ENCODE data around the gene RAB23.
A peak's percentile ranks its signal among the peaks of the same experiment; 100 is the strongest.

Gene RAB23

DNA sequence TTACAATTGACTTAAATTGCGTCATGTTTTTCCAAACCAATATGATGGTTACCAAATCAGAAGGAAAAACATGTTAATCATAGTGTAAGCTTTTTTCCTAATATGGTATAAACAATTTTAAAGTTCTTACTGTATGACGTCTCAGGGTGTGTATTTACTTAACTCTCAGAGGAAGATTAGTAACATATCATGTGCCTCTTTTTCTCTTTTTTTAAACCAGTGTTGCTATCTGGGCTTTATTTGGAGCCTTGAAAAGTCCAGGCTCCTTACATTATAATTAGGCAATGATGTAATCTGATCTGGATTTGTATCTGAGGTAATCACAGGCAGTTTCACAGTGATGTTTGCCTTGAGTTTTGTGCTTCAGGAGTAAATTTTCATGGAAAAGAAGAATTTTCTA is 20.4 kb upstream of the RAB23 start:
- DNase-seq (ENCODE audit: low read depth in 2 of 2) = no peak

DNA sequence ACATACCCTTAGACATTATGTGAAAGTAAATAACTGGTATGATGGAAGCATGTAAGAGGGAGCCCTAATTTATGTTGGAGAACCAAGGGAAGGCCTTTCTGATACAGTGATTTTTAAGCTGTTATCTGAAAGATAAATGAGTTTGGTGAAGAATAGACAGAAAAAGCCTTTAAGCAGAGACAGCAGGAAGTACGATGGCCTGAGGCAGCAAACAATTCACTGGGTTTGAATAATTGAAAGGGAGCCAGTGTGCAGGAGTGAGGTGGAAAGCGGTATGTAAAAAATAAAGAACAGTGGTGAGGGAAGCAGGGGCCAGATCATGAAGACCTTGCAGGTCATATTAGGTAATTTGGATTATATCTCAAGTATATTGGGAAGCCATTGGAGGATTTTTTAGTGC is 4.1 kb upstream of the RAB23 start:
- no peak for DNase-seq (ENCODE audit: low read depth in 2 of 2)

DNA sequence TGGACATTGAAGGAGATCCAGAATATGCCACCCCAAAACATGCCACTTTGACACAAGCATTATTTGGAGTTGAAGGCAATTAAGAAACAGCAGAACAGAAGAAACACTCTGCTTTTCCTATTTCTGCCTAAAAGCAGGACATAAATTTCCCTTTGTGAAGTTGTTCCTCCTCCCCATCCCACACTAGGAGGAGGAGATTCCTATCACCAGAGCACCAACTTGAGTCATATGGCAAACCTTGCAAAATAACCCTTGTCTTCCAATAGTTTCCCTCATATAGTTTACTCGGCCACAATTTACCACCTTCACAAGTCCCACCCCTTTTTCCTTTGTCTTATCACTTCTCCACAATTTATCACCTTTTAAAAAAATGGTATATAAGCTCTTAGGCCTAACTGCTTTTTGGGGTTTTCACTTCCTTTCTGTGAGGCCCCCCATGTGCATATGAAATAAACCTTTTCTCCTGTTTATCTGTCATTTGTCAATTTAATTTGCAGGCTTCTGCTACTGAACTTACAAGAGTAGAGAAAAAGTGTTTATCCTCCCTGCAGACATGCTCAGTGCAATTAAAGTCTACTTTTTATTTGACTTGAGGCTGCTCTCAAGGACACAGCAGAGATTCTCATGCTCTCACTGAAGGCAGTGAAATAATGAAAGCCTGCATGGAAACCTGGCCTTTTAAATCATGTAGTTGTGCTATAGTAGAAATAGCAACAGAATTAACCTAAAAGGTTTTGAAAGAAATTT is 2.8 kb upstream of the RAB23 start:
- DNase-seq (ENCODE audit: low read depth in 2 of 2) = no peak

DNA sequence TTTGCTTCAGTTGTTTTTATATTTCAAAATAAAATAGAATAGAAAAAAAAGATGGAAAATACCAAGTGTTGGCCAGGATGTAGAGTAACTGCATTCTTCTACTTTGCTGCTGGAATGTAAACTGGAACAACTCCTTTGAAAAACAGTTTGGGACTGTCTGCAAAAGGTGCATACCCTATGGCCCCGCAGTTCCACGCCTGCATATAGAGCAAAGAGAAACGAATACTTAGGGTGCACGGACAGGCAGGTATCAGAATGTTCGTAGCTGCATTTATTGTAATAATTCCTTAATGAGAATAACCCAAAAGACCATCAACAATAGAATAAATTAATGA is 603 bp upstream of the RAB23 start:
- no peak for DNase-seq (ENCODE audit: low read depth in 2 of 2)

DNA sequence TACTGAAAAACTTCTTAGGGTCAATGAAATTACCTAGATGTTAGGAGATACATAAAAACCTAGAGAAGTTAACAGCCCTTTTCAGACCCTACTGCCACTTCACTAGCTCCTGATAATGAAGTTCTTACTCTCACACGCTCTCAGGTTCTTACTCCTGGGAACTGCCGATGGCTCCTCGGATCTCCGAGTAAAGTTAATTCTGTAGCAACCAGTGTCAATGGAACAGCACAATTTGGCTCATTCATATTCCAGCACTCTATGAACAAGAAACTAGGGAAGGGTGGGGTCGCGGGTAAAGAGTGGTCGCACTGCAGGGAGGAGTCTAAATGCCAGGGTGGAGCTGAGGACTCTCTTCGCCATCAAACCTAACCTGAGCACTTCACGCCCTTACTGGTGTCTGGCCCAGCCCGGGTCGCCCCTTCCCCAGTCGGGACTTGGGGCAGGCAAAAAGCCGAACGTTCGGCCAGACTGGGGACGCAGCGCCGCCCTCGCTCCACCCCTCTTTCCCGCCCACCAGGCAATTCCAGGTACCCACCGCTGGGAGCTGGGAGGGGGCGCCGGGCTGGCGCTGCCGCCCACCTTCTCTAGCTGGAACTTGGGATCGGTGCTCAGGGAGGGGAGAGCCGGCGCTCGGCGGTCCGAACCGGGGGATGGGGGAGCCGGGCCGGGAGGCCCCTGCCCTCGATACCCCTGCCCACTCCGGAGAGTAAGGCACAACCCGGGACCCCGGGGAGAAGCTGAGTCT is 744 bp downstream of the RAB23 start:
- peak; percentile 26 to 42 for DNase-seq (ENCODE audit: low read depth in 2 of 2)

DNA sequence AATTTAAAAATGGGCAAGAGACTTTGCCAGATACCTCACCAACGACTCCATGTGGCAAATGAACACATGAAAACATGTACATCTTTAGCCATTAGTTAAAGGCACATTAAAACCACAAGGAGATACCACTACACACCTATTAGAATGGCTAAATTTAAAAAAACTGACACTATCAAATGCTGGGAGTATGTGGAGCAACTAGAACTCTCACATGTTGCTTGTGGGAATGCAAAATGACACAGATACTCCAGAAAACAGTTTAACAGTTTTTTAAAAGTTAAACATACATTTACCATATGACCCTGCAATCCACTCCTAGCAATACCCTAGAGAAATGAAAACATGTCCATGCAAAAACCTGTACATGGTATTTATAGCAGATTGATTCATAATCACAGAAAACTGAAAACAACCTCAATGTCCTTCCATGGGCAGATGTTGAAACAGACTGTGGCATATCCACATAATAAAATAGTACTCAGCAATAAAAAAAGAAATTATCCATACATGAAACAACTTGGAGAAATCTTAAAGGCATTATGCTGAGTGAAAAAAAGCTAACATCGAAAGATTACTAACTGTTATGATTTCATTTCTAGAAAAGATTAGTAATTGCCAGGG is 1.9 kb downstream of the RAB23 start:
- no peak for DNase-seq (ENCODE audit: low read depth in 2 of 2)

DNA sequence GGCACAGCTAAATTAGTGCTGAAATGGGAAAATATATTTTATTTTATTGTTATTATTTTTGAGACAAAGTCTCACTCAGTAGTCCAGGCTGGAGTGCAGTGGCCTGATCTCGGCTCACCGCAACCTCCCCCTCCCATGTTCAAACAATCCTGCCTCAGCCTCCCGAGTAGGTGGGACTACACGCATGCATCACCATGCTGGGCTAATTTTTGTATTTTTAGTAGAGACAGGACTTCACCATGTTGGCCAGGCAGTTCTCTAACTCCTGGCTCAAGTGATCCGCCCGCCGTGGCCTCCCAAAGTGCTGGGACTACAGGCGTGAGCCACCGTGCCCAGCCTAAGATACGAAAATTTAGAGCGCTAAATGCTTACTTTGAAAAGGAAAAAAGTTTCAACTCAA is 4.8 kb downstream of the RAB23 start:
- no peak for DNase-seq (ENCODE audit: low read depth in 2 of 2)

DNA sequence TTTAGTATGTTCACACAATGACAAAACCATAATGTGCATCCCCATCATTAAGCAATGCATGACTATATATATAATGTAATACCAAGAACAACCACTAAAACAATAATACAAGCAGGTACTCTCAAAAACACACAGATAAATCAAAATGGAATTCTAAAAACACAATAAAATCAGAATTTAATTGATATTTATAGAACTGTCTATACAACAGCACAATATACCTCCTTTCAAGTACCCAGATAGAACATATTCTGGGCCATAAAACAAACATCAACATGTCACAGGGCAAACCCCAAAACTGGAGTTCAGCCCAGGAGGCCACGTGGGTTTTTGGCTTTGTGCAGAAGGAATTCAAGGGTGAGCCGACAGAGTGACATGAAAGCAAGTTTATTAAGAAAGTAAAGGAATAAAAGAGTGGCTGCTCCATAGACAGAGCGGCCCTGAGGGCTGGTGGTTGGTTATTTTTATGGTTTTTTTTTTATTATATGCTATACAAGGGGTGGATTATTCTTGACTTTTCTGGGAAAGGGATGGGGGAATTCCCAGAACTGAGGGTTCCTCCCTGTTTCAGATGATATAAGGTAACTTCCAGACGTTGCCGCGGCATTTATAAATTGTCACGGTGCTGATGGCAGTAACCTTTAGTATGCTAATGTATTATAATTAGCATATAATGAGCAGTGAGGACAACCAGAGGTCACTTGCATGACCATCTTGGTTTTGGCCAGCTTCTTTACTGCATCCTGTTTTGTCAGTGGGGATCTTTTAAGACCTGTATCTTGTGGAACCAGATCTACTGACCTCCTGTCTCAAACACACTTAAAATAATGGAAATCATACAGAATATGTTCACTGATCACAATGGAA is 5.6 kb downstream of the RAB23 start:
- no peak for DNase-seq (ENCODE audit: low read depth in 2 of 2)

DNA sequence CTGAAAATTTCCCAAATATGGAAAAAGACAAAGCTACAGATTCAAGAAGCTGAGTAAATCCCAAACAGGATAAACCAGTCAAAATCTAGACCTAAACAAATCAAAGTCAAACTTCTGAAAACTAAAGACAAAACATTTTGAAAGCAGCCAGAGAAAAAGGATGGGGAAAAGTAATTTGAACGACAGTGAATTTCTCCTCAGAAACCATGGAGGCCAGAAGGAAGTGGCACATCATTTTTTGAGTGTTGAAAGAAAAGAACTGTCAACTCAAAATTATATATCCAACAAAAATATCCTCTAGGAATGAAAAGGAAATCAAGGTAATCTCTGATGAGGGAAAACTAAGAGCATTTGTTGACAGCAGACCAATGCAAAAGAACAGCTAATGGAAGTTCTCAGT is 6.8 kb downstream of the RAB23 start:
- no peak for DNase-seq (ENCODE audit: low read depth in 2 of 2)

DNA sequence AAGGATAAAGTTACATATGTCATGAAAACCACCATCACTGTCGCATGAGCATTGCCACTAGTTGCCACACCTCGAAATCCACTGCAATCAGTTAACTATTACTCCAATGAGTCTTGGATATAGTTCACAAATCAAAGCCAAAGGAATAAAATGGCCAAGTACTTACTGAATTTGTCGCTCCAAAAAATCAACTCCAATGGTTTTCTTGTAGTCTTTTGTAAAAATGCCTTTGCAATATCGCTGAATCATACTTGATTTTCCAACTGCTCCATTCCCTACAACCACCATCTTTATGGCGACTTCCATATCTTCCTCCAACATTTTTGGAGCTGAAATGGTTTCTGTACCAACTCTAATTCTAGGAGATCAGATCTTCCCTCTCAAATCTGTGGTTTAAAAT is 12.0 kb downstream of the RAB23 start:
- DNase-seq (ENCODE audit: low read depth in 2 of 2) = no peak

DNA sequence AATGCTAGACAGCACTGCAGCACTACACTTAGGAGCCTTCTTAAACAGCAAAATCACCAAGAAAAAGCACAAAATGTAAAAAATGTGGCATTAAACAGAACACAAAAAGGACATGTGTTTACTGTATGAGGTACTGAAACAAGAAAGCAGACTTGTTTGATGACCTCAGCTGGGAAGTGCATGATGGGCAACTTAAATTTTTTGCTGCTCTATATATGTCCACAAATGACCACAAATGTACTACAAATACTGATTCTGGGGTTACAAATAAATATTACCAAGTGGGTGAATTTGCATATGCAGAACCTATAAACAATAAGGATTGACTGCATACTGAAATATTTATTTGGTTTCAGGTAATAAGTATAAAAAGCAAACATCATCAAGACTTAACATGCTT is 13.1 kb downstream of the RAB23 start:
- no peak for DNase-seq (ENCODE audit: low read depth in 2 of 2)

DNA sequence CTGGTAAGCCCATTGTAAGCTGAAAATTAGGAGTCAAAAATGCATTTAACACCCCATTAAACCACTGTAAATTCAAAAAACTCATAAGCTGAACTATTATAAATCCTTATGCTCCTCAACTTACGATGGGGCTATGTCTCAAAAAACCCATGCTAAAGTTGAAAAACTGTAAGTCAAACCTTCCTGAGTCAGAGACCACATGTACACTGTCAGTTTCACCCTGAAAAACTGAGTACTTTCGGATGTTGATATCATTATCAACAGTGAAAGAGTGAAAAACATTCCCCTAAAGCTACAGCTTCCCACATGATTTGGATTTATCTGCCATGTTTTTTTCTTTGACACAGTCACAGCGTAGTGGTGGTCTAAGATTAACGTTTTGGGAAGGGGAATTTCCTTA is 14.2 kb downstream of the RAB23 start:
- DNase-seq (ENCODE audit: low read depth in 2 of 2) = no peak

DNA sequence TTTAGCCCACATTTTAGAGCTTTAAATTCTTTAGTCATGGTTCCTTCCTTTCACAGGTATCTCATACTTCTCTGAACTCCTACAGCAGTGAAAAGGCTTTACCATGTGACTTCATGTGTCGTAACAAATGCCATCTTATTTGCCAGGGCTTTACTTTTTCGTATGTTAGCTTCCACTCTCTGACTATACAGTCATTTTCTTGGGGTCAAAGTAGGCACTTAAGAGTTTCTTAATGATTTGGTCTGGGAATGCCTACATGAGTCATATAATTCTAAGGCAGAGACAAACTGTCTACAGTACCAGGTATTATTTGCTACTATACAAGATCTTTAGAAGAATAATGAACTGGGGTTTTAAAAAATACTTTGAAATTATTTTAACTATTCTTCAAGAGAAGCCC is 15.0 kb downstream of the RAB23 start:
- no peak for DNase-seq (ENCODE audit: low read depth in 2 of 2)

DNA sequence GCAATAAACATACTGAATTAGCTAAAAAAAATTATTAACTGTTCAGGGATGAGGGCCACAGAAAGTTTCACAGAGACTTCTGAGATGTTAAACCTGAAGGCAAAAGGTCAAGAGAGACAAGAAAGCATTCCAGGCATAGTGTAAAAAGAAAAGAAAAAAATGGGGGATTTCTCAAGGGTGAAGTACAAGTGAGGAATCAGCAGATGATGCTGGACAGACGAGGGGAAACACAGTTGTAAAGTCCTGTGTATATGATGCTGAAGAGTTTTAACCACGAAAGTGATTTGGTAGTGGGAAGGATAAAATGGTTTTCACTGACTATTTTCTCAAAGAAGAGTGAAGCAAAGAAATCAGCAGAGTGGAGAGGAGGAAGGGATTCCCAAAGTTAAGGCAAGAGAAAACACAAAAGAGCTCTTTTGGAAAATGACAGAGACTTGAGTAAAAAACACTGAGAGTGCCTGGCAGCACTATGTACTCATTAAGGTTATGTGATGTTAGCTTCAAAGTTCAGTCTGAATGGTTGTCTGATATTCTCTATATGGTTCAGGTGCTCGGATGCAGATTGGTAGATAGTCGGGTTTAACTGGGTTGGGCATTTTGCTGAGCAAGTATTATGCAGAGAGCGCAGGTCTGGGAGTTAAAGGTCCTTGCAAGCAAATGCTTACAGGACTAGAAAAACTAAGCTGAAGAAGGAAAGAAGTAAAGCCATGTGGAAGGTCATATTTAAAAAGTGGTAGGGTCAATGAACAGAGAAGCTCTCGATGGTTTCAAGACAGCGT is 16.4 kb downstream of the RAB23 start:
- no peak for DNase-seq (ENCODE audit: low read depth in 2 of 2)

DNA sequence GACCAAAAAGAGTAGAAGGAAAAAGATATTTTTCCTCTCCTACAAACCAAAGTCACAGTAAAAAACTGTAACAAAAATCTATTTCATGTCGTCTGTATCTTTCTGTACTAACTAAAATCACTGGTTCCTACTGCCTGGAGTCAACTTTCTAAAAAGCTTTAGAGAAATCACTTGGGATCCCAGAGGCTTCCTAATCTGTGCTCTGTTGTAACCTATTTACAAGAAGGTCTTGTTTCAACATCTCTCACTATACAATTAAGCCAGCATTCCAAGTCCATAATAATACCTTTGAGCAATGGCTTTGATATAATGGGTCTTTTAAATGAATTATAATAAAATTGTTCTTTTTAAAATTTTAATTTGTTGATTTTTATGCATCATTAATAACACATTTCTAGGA is 20.4 kb downstream of the RAB23 start:
- DNase-seq (ENCODE audit: low read depth in 2 of 2) = no peak

DNA sequence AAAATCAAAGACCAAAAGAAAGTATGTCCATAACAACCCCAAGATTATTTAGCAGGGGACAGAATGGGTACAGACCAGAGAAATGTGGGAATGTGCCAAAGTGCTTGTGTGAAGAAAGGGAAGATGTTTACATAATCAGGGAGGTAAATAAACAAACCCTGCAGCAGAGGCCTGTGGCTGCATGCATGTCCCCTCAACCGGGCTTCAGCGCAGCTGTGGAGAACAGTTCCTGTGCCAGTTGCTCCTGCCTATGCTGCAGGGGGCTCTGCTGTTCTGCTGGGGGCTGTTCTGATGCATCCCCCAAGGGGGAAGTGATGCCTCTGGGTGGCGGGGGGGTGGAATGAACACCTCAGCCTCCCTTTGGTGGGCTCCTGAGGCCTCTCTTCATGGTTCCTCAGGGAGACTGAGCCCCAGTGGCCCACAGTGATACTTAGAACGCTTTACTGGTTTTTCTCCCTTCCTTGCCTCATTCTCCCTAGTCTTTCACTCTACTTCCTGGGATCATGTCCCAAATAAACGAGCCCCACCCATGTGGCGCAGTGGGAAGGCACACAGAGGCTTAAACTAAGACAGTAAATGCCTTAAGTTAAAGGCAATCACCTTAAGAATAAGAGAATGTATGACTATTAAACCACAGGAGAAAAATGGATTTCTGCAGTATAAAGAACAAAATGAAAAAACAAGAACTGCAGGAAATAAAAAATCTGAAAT is 23.0 kb downstream of the RAB23 start:
- no peak for DNase-seq (ENCODE audit: low read depth in 2 of 2)

DNA sequence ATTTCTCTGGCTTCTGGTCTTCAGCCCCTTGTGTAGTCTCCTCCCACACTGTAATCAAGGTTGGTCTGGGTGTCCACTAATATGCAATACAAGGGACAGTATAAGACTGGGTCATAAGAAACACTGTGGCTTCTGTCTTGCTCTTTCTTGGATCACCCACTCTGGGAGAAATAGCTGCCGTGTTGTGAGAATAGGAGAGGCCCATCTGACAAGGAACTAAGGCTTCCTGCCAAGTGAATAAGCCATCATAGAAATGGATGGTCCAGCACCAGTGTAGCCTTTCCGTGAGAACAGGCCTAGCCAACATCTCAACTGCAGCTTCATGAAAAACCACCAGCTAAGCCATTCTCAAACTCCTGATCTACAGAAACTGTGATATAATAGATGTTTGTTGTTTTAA is 26.6 kb downstream of the RAB23 start:
- DNase-seq (ENCODE audit: low read depth in 2 of 2) = no peak

DNA sequence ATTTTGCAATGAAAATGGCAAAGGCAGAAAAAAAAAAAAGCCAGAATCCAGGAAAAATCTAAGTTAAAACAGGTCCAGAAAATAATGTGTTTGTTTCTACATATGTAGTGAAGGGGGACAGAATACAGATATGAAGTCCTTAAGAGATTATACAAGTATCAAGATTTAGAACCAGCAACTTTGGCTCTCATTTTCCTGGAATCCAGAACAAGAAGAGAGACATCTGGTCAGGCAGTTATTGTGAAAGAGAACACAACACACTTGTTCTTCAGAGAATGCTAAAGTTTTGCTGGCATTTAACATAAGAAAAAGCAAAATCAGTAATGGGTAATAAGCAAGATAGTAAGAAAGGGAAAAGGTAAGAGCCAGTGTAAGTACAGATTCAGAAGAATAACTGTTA is 28.9 kb downstream of the RAB23 start:
- DNase-seq (ENCODE audit: low read depth in 2 of 2) = no peak

DNA sequence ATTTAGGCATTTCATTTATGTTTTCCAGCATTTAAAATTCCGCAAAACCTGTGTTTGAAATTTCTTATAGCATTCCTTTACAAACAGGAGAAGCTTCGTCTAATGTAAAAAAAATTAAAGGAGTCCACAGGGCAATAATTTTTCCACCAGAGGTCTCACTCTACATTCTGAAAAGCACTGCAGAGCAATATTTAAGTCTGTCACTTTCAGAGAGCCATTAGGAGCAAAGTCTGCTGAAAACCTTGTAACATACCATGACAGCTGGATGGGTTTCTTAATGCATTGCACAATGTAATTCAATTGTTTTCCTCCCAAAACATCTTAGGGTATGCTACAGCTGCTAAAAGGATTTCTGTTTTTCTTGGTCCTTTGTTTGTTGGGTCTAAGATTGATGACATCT is 32.0 kb downstream of the RAB23 start:
- DNase-seq (ENCODE audit: low read depth in 2 of 2) = no peak

DNA sequence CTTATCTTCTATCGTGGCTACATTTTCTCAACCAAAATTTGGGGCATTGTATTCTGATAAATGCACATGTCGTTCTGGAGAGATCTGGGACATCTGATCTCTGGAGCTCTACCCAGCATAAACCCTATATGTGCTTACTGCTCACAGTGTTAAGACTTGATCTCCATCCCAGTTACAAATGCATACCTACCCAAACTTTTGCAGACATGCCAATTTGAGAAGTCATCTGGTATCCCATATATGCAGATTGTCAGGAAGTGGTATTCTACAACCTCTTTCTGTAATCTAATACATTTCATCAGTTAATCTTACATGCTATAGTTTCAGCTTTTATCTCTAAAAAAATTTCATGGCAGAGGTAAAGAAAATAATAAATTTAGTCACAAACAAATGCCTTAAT is 38.8 kb downstream of the RAB23 start:
- no peak for DNase-seq (ENCODE audit: low read depth in 2 of 2)

DNA sequence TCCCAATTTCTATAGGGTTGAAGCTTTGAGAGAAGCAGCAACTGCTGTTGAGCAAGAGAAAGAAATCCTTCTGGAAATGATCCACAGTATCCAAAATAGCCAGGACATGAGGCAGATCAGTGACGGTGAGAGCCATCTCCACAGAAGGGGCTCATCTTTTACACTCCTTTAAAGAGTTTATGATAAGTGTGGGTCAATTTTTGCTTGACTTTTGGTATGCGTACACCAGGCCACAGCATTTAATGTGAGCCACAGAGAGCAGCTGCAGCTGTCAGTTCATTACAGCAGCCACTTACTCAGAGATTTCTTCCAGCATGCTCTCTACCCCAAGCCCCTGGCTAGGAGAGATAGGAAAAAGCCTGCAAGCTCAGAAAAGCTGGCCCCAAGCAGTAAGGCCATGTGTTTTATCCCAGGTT is 40.1 kb downstream of the RAB23 start:
- no peak for DNase-seq (ENCODE audit: low read depth in 2 of 2)
